ENCODE data around the gene PTN. TPM values are rescaled to one million over a fixed set of nuclear protein-coding genes. Genes with fewer than 3 reads are reported as not detected.

PTN gene
- polyA plus RNA-seq, 2 of the 4 experiments (the other 2 are of a cell fraction): not detected

DNA sequence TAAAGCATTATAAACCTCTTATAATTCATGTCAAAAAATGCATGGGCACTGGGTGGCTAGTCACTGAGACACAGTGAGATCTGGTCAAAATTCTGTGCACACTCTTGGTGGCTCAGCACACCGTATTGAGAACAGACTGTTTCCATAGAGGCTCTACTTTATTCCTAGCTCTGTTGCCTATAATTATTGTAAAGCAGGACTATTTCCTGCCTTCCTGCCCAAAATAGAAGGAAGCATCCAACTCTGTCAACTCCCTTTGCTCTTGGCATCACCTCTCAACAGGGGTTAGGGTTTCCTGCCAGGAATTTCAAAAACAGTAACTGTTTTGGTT is 45.1 kb downstream of the PTN start:
- H3K9me3 ChIP-seq: no peaks in the 10 kb centered on the region
- H3K4me3 ChIP-seq: no peak overlapping the region
- no peak overlapping the region for H3K4me2 ChIP-seq
- WGBS (ENCODE audit: missing lambda C conversion rate): 5% methylated on average over 1 of the region's 1 CpG
- DNase-seq (ENCODE audit: low read depth in 1 of 2, low spot score in 1 of 2): no peak
- no peak overlapping the region for H3K27ac ChIP-seq
- no peaks in the 10 kb centered on the region for H3K4me1 ChIP-seq
- TF ChIP-seq, protein P1, sequence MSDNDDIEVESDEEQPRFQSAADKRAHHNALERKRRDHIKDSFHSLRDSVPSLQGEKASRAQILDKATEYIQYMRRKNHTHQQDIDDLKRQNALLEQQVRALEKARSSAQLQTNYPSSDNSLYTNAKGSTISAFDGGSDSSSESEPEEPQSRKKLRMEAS (IDR thresholded peaks at IDR 0.05): no peak
- TF ChIP-seq CHD4 (IDR thresholded peaks at IDR 0.05; ENCODE audit: borderline replicate concordance) (no peak), NR3C1 (IDR thresholded peaks at IDR 0.05) (no peak), CBX8 (IDR thresholded peaks at IDR 0.05) (no peak), NPAS2 (CRISPR knock-in tag; IDR thresholded peaks at IDR 0.05; ENCODE audit: borderline replicate concordance) (no peak)
- TF ChIP-seq, protein P2, sequence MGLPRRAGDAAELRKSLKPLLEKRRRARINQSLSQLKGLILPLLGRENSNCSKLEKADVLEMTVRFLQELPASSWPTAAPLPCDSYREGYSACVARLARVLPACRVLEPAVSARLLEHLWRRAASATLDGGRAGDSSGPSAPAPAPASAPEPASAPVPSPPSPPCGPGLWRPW (IDR thresholded peaks at IDR 0.05): no peak
- ATAC-seq: no peak
- POLR2A ChIA-PET: no interaction called here
- CTCF ChIA-PET: no interaction called here
- no peak for FAIRE-seq

DNA sequence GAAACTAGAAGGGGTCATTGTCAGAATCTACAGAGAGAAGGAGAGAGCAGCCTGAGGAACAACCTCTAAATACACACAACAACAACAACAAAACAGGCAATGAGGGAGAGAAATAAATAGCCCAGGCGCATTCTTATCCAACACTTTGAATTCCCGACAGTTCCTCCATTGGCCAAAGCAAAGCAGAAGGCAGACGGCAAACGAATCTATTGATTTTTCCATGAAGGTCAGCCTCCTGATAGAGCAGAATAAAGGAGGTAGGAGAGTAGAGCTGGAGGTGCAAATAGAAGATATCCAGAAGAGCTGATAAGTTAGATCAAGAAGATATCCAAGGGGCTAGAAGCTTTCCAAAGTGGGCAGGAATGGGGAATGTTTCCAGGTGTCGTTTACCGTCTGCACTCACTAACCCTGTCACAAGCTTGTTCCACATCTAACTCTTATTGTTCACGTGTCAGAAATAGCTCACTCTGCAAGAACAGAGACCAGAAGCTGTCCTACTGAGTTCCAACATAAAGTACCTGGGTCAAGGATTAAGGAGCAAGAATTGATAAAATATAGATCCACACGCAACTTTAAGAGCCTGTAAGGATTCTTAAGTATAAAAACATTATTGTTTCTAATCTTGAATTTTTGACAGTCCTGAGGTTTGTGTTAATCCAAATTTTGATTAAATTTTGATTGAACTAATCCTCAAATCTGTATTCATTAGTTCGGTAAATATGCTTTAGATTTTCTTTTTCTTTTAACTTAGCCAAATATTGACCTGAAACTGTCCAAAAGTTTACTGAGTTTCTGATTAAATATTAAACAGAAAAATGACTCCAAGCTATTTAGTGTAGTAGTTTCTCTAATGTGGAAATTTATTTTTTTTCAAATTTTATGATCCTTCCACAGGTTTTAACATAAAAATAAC is 45.7 kb downstream of the PTN start:
- TF ChIP-seq CBX2 (IDR thresholded peaks at IDR 0.05; ENCODE audit: borderline replicate concordance, low read depth): no peak
- no peak for TF ChIP-seq TFCP2L1 (CRISPR knock-in tag; IDR thresholded peaks at IDR 0.05)
- TF ChIP-seq RARB (CRISPR knock-in tag; IDR thresholded peaks at IDR 0.05): no peak
- TF ChIP-seq EHF (CRISPR knock-in tag; IDR thresholded peaks at IDR 0.05): no peak
- TF ChIP-seq TP53 (CRISPR knock-in tag; IDR thresholded peaks at IDR 0.05): no peak
- no peak for TF ChIP-seq BHLHE40 (IDR thresholded peaks at IDR 0.05; ENCODE audit: low read depth, low read length)
- TF ChIP-seq ZFP36 (IDR thresholded peaks at IDR 0.05; ENCODE audit: borderline replicate concordance, partially characterized antibody): no peak
- TF ChIP-seq, protein P3, sequence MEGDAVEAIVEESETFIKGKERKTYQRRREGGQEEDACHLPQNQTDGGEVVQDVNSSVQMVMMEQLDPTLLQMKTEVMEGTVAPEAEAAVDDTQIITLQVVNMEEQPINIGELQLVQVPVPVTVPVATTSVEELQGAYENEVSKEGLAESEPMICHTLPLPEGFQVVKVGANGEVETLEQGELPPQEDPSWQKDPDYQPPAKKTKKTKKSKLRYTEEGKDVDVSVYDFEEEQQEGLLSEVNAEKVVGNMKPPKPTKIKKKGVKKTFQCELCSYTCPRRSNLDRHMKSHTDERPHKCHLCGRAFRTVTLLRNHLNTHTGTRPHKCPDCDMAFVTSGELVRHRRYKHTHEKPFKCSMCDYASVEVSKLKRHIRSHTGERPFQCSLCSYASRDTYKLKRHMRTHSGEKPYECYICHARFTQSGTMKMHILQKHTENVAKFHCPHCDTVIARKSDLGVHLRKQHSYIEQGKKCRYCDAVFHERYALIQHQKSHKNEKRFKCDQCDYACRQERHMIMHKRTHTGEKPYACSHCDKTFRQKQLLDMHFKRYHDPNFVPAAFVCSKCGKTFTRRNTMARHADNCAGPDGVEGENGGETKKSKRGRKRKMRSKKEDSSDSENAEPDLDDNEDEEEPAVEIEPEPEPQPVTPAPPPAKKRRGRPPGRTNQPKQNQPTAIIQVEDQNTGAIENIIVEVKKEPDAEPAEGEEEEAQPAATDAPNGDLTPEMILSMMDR (IDR thresholded peaks at IDR 0.05): no peak
- TF ChIP-seq ZC3H11A (IDR thresholded peaks at IDR 0.05): no peak
- TF ChIP-seq RNF2 (IDR thresholded peaks at IDR 0.05; ENCODE audit: borderline replicate concordance, low read depth): no peak
- no peak for TF ChIP-seq MYC (IDR thresholded peaks at IDR 0.05; ENCODE audit: borderline replicate concordance, low read length)
- no peak for TF ChIP-seq HOXA7 (CRISPR knock-in tag; IDR thresholded peaks at IDR 0.05)
- no peak for FAIRE-seq
- DNase-seq (ENCODE audit: low read depth in 1 of 2, low spot score in 1 of 2): no peak
- no peak overlapping the region for H3K4me2 ChIP-seq
- no peaks in the 10 kb centered on the region for H3K9me3 ChIP-seq
- ATAC-seq: no peak
- H3K4me3 ChIP-seq: no peak overlapping the region
- H3K27ac ChIP-seq: no peak overlapping the region
- 15% methylated on average over 9 of the region's 9 CpGs for WGBS (ENCODE audit: missing lambda C conversion rate)
- ChIA-PET CTCF (no interaction called here), POLR2A (no interaction called here)
- no peaks in the 10 kb centered on the region for H3K4me1 ChIP-seq

DNA sequence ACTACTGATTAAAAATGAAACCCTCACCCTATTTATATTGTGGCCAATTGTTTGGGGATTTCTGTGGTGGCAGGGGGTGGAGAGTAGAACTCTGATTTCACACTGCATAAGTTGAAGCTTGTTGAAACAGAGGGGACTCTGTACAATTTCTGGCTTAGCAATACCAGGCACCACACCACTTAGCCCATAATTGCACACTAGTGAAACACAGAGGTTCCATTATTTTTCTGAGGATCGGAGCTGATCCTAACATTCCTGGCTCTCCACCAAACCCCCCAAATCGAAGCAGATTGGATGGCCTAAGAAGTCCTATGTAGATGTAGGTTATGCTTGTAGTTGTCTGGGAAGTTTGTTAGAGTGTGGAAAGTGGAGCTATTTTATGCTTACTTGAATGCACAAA is 47.0 kb downstream of the PTN start:
- ATAC-seq: no peak
- TF ChIP-seq, protein P4, sequence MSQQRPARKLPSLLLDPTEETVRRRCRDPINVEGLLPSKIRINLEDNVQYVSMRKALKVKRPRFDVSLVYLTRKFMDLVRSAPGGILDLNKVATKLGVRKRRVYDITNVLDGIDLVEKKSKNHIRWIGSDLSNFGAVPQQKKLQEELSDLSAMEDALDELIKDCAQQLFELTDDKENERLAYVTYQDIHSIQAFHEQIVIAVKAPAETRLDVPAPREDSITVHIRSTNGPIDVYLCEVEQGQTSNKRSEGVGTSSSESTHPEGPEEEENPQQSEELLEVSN (IDR thresholded peaks at IDR 0.05; ENCODE audit: borderline replicate concordance, low read depth): no peak
- TF ChIP-seq POLR2A (IDR thresholded peaks at IDR 0.05; ENCODE audit: low read length) (no peak), HDAC2 (IDR thresholded peaks at IDR 0.05) (no peak), HOXA7 (CRISPR knock-in tag; IDR thresholded peaks at IDR 0.05) (no peak), EHF (CRISPR knock-in tag; IDR thresholded peaks at IDR 0.05) (no peak), MAZ (IDR thresholded peaks at IDR 0.05; ENCODE audit: borderline replicate concordance, low read depth, low read length) (no peak), CEBPB (IDR thresholded peaks at IDR 0.05) (no peak), FOSL2 (IDR thresholded peaks at IDR 0.05) (no peak), FOSL2 (CRISPR knock-in tag; IDR thresholded peaks at IDR 0.05) (no peak), RCOR1 (IDR thresholded peaks at IDR 0.05; ENCODE audit: low read depth, low read length) (no peak)
- TF ChIP-seq, protein P1 (IDR thresholded peaks at IDR 0.05): no peak
- CTCF ChIA-PET: no interaction called here
- no peak overlapping the region for H3K4me2 ChIP-seq
- H3K4me1 ChIP-seq: no peaks in the 10 kb centered on the region
- no peaks in the 10 kb centered on the region for H3K9me3 ChIP-seq
- POLR2A ChIA-PET: no interaction called here
- H3K27ac ChIP-seq: no peak overlapping the region
- no peak for FAIRE-seq
- WGBS (ENCODE audit: missing lambda C conversion rate): 0% methylated on average over 2 of the region's 2 CpGs
- H3K4me3 ChIP-seq: no peak overlapping the region
- no peak for DNase-seq (ENCODE audit: low read depth in 1 of 2, low spot score in 1 of 2)
